ENCODE data around the gene KIRREL1.

Gene KIRREL1

DNA sequence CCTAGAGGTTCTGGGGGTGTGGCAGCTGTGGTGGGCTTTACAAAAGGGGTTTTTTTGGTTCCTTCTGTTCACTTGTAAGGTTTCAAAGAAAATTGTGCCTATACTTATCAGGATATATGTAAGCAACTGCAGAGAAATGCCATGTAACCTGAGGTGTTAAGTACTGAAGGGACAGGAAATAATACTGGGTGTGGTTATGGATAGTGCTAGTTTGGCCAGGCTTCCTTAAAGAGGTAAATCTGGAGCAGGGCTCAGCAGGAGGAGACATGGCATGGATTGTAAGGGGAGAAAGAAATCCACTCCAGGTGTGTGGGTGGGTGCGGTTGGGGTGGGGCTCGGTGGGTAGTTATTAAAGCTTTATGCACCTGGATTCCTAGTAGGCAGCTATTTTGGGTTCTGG, 28.3 kb downstream of the KIRREL1 start:
- no peak for DNase-seq (ENCODE audit: insufficient read length, low spot score)
- TF ChIP-seq POLR2A (IDR thresholded peaks at IDR 0.05; ENCODE audit: low read depth, low read length): no peak
- FAIRE-seq: no peak

DNA sequence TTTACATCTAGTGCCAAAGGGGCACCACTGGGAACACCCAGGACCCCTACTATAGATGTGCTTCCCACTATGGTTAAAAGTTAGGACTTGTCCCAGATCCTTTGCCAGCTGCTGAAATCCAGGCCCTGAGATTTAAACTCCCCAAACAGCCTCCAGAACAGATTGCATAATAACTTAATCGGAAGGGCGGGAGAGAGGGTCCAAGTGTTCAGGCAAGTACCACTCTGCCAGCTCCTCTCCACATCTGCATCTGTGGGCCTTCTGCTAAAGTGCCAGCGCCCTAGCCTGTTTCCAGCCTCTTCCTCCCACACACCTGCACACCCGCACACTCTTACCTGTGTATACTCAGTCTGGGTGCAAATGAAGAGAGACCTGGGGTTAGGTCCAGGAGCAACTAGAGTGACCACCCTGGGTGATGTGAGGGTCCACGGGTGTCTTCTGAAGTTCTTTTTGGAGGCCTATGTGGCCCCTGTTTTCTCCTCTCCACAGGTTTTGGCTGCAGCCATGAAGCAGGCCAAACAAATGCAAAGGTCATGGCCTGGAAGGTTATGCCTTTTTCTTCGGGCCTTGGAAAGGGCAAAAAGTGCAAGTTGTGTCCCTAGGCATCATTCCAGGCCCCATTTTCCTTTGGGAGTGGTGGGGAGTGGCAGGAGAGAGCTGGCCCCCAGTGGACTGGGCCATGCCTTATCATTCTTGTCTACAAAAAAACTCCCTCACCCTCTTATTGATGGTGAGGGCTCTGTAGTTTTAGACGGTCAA, 29.3 kb downstream of the KIRREL1 start:
- DNase-seq (ENCODE audit: insufficient read length, low spot score) (no peak), FAIRE-seq (no peak)
- TF ChIP-seq POLR2A (IDR thresholded peaks at IDR 0.05; ENCODE audit: low read depth, low read length): no peak

DNA sequence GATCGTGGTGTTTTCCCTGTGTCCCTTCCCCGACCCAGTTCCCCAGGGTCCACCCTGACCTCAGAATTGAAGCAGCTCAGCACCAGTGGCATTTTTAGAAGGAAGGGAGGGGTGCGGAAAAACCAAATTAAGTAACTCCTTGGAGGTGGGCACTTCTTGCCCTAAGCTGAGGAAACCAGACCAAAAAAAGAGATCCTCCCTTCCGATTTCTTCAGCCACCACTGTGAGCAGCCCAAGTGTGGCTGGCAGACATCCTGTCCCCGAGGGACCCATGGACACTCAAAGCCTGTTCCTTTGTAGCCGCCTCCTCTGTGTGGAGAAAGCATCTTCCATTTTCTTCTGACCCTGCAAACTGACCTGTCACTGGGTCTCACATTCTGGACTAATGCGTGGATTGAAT, 31.3 kb downstream of the KIRREL1 start:
- DNase-seq (ENCODE audit: insufficient read length, low spot score): no peak
- FAIRE-seq: no peak
- no peak for TF ChIP-seq POLR2A (IDR thresholded peaks at IDR 0.05; ENCODE audit: low read depth, low read length)

DNA sequence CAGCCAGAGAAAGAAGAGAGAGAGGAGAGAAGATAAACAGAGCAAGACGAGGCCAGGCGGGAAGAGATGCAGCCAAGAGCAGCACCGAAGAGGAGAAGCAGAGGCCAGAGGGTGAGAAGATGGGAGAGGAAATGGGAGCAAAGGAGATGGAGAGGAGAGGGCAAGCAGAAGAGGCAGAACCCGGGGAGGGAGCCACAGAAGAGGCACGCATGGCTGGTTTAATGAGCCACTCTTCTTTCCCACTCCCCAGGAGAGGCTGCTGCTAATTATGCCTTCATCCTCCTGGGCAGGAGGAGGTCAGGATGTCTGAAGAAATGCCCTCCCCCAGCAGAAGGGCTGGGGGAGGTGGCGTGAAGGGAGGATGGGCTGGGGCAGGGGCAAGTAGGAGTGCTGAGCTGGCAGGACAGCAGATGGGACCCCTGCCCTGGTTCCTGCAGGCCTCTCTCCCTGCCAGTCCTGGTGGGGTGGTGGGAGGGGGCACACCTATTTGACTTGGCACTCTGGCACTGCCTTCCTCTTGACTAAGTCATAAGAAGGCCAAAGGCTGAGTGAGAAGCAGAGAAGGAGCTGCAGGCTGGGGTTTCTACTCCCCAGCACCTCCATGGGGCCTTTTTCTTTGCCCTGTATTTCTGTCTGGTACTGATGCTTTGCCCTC, 32.3 kb downstream of the KIRREL1 start:
- FAIRE-seq: no peak
- no peak for TF ChIP-seq POLR2A (IDR thresholded peaks at IDR 0.05; ENCODE audit: low read depth, low read length)
- DNase-seq (ENCODE audit: insufficient read length, low spot score): no peak

DNA sequence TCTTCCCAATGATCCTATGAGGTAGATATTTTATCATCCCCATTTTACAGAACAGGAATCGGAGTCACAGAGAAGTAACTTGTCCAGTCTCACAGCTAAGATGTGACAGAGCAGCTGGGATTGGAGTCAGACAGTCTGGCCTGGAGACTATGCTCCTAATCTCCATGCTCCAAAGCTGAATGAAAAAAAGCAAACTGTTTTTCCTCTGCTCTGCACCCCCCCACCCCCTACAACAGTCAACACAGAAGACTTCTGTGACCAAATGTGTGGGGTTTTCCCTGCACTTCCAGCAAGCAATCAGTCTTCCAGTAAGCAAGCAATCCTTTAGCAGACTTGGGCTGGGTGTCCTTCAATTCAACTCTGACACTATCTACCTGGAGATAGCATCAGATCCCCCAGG, 33.2 kb downstream of the KIRREL1 start:
- DNase-seq (ENCODE audit: insufficient read length, low spot score) (no peak), FAIRE-seq (no peak)
- no peak for TF ChIP-seq POLR2A (IDR thresholded peaks at IDR 0.05; ENCODE audit: low read depth, low read length)

DNA sequence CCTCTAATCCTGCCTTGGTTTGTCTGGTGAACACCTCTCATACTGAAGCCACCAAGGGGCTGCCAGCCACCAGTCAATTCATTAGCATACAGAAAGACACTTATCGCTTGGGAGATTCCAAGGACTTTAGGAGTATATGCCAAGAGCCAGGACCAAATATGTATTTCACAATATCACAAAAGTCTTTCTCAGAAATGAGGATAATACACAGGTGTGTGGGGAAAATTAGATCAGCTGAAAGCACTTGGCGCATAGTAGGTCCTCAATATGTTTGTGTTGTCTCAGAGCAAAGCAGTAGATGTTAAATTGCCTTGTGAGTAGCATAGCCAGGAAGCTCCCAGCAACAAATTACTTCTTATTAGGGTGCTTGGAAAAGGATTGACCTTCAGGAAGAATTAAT, 34.1 kb downstream of the KIRREL1 start:
- no peak for TF ChIP-seq POLR2A (IDR thresholded peaks at IDR 0.05; ENCODE audit: low read depth, low read length)
- no peak for DNase-seq (ENCODE audit: insufficient read length, low spot score)
- no peak for FAIRE-seq

DNA sequence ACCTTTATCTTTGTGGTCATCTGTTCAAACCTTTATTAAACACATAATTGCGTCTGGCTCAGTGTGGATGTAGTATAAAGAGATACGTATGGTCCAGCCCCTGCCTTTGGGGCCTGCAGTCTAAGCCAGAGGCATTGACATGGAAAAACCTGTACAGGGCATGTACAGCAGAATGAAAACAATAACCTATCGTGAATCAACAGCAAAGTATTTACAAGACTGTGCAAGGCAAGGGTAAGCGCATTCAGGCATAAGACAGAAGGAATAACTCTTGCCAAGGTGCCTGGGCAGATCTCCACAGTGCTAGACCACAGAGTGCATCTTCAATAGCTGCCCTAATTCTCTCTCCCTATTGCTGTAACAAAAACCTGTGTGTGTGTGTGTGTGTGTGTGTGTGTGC, 35.5 kb downstream of the KIRREL1 start:
- DNase-seq (ENCODE audit: insufficient read length, low spot score) (no peak), FAIRE-seq (no peak)
- TF ChIP-seq POLR2A (IDR thresholded peaks at IDR 0.05; ENCODE audit: low read depth, low read length): no peak

DNA sequence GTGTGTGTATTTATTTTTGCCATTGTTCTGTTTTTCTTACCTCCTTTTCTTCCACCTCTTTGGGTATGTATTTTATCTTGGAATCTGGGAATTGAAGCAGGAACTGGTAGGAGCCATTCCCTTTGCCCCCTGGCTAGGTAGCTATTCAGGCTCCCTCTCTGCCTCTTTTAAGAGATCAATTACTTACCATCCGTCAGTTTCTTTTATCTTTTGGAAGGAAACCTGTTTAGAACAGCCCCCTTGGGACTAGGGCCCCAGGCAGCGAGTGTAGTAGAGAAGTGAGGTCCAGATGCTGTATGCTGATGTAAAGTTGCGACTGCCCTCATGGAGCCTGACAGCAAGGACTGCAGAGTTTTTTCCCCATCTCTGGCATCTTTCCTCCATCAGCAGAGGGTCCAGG, 41.6 kb downstream of the KIRREL1 start:
- DNase-seq (ENCODE audit: insufficient read length, low spot score) (no peak), FAIRE-seq (no peak)
- TF ChIP-seq POLR2A (IDR thresholded peaks at IDR 0.05; ENCODE audit: low read depth, low read length): no peak

DNA sequence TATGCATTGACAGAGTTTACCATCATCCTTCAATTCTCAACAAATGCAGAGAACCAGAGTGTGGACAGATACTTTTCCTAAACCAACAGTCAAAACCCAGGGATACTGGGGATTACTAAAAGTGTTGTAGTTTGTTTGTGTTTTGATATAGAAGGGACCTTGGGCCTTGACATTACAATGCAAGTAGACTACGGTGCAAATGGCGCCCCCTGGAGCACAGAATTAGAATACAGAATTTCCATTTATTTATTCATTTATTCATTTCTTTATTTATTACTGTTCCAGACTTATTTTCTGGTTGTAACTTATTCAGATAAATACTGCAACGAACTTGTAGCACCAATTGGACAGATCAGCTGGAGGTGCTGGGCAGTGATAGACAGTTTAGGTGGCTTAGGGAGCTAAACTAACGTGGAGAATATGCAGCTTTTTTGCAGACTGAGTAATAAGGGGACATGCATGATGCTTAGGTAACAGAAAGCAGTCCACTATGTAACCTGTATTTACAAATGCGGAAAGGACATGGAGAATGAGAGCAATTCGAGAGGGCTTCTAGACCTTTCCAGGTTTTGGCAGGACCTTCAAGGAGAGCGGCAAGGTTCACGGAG, 42.6 kb downstream of the KIRREL1 start:
- FAIRE-seq (no peak), DNase-seq (ENCODE audit: insufficient read length, low spot score) (no peak)
- TF ChIP-seq POLR2A (IDR thresholded peaks at IDR 0.05; ENCODE audit: low read depth, low read length): no peak

DNA sequence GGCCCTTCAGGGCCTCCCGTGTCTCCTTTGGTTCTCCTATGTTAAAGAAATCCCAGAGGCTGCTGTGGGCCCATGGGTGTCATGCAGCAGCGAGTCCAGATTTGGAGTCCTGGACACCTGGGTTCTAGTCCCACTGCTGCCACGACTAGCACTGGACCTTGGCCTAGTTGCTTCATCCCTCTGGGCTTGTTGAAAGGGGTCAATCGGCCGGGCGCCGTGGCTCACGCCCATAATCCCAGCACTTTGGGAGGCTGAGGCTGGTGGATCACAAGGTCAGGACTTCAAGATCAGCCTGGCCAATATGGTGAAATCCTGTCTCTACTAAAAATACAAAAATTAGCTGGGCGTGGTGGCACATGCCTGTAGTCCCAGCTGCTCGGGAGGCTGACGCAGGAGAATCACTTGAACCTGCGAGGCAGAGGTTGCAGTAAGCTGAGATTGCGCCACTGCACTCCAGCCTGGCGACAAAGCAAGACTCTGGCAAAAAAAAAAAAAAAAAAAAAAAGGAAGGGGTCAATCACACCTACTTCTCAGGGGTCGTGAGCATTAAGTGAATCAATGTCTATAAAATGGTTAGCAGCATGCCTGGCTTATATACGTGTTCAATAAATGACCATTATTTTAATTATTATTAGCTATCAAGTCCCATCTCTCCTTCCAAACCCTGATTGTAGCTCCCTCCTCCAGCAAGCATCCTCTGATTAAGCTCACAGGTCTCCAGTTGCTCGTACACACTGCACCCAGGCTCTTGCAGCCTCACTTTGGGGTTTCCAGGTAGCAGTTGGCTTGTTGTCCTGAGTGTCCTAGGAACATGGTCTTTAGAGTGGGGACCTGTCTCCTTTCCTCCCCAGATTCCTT, 43.8 kb downstream of the KIRREL1 start:
- no peak for TF ChIP-seq POLR2A (IDR thresholded peaks at IDR 0.05; ENCODE audit: low read depth, low read length)
- FAIRE-seq (no peak), DNase-seq (ENCODE audit: insufficient read length, low spot score) (no peak)

DNA sequence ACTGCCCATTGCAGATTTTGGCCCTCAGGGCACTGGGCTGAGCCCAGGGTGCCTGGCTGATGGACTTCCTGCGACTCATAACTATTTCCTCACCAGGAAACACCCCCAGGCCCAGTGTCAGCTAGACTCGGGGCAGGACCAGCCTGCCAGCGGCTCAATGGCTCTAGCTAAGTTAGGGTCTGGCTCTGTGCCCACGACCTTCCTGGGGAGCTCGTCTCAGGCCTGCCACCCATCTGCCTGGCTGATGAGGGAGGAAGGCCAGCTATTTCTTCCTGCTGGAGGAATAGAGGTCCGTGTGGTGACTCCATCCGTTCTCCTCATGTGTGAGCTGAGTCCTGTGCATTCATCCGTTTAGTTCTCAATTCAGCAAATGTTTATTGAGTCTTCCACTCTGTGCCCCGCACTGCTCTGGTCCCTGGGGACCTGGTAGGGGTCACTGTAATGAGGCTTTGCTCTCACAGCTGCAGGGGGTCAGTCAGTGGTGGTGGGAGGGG, 44.5 kb downstream of the KIRREL1 start:
- DNase-seq (ENCODE audit: insufficient read length, low spot score): peak; percentile 53
- FAIRE-seq: no peak
- TF ChIP-seq POLR2A (IDR thresholded peaks at IDR 0.05; ENCODE audit: low read depth, low read length): no peak

DNA sequence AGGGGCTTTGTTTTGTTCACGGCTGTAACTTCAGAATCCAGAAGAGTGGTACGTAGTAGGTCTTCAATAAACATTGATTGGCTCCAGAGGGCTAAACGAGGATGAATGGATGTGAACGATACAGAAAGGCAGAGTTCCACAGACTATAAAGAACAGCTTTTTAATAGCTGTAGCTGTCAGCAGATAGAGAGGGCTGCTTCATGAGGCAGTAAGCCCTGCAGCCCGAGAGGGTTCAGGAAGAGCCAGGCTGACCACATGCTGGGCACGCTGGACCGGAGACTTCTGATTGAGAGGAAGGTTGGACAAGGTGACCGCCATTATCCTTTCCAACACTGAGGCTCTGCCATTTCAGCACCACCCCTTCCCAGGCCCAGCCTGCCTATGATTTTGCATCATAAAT, 45.3 kb downstream of the KIRREL1 start:
- no peak for TF ChIP-seq POLR2A (IDR thresholded peaks at IDR 0.05; ENCODE audit: low read depth, low read length)
- FAIRE-seq (no peak), DNase-seq (ENCODE audit: insufficient read length, low spot score) (no peak)

DNA sequence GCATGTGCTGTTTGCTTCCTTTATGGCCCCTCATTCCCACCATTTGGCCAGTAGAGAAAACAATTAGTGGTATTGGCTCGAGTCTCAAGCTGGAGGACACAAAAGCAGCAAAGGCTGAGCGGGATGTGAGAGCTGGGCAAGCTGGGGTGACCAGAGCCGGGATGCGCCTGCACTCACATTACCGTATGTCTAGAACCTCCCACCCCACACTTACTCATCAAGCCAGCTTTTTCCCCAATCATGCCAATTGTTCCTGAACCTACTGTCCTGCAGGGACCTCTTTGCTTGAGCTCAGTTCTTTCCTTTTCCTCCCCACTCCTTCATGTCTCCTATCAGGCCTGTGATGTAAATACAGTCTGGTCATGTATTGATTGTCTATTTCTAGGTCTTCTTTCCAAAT, 45.9 kb downstream of the KIRREL1 start:
- no peak for TF ChIP-seq POLR2A (IDR thresholded peaks at IDR 0.05; ENCODE audit: low read depth, low read length)
- FAIRE-seq (no peak), DNase-seq (ENCODE audit: insufficient read length, low spot score) (no peak)

DNA sequence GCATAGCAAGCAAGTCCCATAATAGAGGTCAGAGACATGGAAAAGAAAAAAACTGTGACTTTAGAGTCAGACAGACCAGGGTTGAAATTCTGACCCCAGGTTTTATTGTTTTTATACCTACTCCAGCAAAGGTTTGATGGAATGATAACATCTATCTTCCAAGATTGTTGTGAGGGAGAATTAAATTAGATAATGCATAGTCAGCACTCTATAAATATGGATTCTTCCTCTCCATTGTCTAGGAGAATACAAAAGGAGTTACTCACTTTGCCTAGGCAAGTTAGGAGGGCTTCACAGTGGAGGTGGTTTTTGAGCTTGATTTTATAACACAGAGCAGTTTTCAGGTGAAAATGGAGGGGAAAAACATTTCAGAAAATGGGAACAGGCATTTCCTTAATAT, 46.9 kb downstream of the KIRREL1 start:
- no peak for DNase-seq (ENCODE audit: insufficient read length, low spot score)
- no peak for TF ChIP-seq POLR2A (IDR thresholded peaks at IDR 0.05; ENCODE audit: low read depth, low read length)
- no peak for FAIRE-seq

Measured in H54 (cell line).